Mesodermal cell (in vitro differentiated cells): ENCODE data around the gene DAAM1.

Experiments
- H3K27ac ChIP-seq: 2 replicates; pipeline ENCODE4 v1.7.0; 2013; ENCODE audit warnings: mild to moderate bottlenecking, low read depth, low read length, moderate library complexity; ENCODE audit not compliant: severe bottlenecking
- H3K36me3 ChIP-seq: 2 replicates; pipeline ENCODE4 v1.7.1; 2013; ENCODE audit warnings: mild to moderate bottlenecking, low read length, moderate library complexity; ENCODE audit not compliant: control insufficient read depth, insufficient read depth
- H3K4me1 ChIP-seq: one replicate; pipeline ENCODE4 v1.7.1; 2013; ENCODE audit warnings: mild to moderate bottlenecking, low read length; ENCODE audit not compliant: insufficient read depth, control insufficient read depth, poor library complexity, severe bottlenecking
- H3K4me3 ChIP-seq: 2 replicates; pipeline ENCODE4 v1.7.0; 2013; ENCODE audit warnings: low read length, control low read depth, mild to moderate bottlenecking; ENCODE audit not compliant: insufficient read depth, poor library complexity, severe bottlenecking; ENCODE audit errors: extremely low read depth
- H3K9me3 ChIP-seq: 2 replicates; pipeline ENCODE4 v1.7.1; 2013; ENCODE audit warnings: mild to moderate bottlenecking, low read length, moderate library complexity; ENCODE audit not compliant: control insufficient read depth
- WGBS, 2 experiments: methylation state at CpG; one replicate each; pipeline ENCODE4 v1.1.5; 2013; ENCODE audit warnings: missing lambda C conversion rate in 2 of 2; ENCODE audit not compliant: insufficient coverage in 2 of 2; 5-methylcytosine and 5-hydroxymethylcytosine counted together

DAAM1 gene

DNA sequence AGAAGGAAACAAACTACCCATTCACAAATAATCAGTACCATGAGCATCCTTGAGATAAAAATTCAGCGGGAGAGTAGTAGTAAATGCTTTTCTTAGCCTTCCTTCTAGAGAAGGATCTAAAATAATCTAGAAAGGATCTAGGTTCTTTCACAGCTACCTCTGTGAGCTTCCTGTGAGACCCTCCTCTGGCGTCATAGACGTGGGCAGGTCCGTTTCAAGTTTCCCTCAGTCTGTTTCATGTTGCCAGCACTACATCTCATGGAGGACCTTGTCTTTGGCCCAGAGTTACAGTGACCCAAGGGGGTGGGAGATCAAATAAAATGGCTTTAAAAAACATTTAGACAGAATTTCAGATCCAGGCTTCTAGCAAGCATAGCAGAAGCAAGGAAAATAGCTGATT lies 13.6 kb downstream of the DAAM1 start:
- no peak overlapping the region for H3K4me3 ChIP-seq
- H3K4me1 ChIP-seq, result peaks cover 11% of the 10 kb centered on the region
- no peaks in the 10 kb centered on the region for H3K9me3 ChIP-seq
- H3K27ac ChIP-seq, result no peak overlapping the region
- H3K36me3 ChIP-seq, result peaks cover 6% of the 10 kb centered on the region
- 83 to 90% methylated on average over 3 to 4 of the region's 4 CpGs for WGBS, 2 experiments

DNA sequence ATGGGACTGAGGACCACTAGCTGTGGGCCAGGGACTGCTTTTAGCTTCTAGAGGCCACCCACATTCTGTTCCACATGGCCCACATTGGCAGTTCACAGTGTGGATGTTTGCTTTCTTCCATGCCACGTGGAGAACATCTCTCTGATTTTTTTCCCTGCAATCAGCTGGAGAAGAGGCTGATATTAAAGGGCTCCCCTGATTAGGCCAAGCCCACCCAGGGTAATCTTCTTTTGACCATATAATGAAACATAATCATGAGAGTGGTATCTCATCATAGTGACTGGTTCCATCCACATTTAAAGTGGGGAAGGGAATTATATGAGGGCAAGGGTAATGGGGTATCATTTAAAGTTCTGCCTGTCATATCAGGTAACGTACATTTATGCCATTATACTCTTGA lies 15.8 kb downstream of the DAAM1 start:
- Histone ChIP-seq H3K4me3 (no peak overlapping the region), H3K27ac (no peak overlapping the region), H3K36me3 (peaks cover 2% of the 10 kb centered on the region), H3K4me1 (peaks cover 8% of the 10 kb centered on the region), H3K9me3 (no peaks in the 10 kb centered on the region)
- no CpG with 5 or more reads among the region's 2 CpGs for WGBS, 2 experiments

DNA sequence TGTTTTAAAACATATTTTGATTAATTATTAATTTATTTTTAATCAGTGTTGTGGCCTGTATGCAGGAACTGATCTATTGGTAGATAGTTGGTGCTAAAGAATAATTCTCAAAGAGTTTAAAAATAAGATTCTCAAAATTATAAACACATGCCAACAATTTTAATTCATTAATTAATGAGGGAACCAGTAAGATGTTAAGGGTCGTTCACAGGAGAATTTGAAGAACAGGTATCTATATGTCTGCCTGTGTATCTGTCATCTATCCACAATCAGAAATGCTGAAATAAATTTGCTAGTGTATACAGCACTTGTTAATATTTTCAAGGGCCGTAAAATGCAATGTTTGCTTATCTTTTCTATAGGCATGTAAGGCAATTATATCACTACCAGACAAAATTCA lies 18.4 kb downstream of the DAAM1 start:
- Histone ChIP-seq H3K27ac (no peak overlapping the region), H3K4me1 (peaks cover 11% of the 10 kb centered on the region), H3K36me3 (no peaks in the 10 kb centered on the region), H3K9me3 (no peaks in the 10 kb centered on the region), H3K4me3 (no peak overlapping the region)
- 100% methylated on average over 1 of the region's 2 CpGs; no CpG with 5 or more reads in 1 of the 2 experiments for WGBS, 2 experiments

DNA sequence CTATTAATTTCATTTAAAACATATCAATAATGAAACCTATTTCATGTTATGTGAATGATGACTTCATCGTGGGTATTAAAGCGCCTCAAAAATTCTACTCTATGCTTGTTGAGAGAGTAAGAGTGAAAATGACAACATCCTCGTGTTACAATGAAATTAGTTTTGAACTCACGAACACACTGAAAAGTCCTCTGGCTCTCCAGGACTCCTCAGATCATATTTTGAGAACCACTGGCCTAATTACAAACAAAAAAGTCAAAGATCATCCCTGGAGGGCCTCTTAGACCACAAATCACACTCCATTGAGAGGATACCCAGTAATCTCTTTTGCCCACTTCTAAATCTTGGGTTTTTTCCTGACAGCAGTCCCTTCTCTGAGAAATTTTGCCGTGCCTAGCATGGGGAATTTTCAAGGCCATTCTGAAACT lies 19.1 kb downstream of the DAAM1 start:
- no peaks in the 10 kb centered on the region for H3K9me3 ChIP-seq

DNA sequence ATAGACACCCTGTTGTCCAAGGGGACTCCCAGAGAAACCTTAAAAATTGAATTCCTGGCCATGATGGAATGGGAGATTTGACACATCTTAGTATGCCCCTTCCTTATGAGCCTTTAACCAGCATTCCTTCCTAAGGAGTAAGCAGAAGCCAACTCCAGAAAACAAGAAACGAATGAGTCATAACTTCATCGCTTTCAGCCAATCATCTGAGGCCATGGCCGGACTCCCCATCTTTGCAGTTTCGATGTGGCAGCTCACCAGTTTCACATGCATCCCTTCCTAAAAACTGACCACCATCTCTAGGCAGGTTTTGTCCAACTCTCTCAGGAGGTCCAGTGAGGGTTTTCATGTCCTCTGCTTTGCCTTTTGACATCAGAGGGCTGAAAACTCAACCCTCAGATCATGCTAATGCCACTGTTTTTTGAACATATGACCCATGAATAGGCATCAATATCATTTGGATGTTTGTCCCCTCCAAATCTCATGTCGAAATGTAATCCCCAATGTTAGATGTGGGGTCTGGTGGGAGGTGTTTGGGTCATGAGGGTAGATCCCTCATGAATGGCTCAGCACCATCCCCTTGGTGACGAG lies 19.9 kb downstream of the DAAM1 start:
- no peaks in the 10 kb centered on the region for H3K9me3 ChIP-seq
- WGBS, 2 experiments, result 92% methylated on average over 5 to 6 of the region's 6 CpGs
- H3K36me3 ChIP-seq, result no peaks in the 10 kb centered on the region
- peaks cover 22% of the 10 kb centered on the region for H3K4me1 ChIP-seq
- H3K27ac ChIP-seq, result peak overlapping the region; percentile 7
- no peak overlapping the region for H3K4me3 ChIP-seq

More for the DNA sequence above, 19.1 kb downstream of the DAAM1 start:
- H3K4me3 ChIP-seq, result no peak overlapping the region
- WGBS, 2 experiments, result 100% methylated on average over 2 of the region's 5 CpGs
- H3K4me1 ChIP-seq, result peaks cover 15% of the 10 kb centered on the region
- H3K36me3 ChIP-seq, result no peaks in the 10 kb centered on the region
- no peak overlapping the region for H3K27ac ChIP-seq

DNA sequence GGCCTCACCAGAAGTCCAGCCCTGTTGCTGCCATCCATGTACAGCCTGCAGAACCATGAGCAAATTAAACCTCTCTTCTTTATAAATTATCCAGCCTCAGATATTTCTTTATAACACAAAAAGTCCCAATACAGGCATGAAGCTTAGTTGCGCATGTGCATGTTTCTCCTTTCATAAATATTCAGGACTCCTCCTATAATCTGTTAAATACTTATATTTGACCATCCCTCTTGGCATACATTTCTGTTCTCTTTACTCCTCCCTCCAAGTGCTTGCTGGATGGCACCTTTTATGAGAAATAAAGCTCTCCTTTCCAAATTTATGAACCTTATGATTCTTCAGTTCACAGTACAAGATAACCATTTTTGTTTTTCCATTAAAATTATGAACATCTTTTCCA lies 20.5 kb downstream of the DAAM1 start:
- Histone ChIP-seq H3K4me3 (no peak overlapping the region), H3K36me3 (no peaks in the 10 kb centered on the region), H3K4me1 (peaks cover 23% of the 10 kb centered on the region), H3K27ac (no peak overlapping the region), H3K9me3 (no peaks in the 10 kb centered on the region)
- WGBS, 2 experiments, result 100% methylated on average over 1 of the region's 1 CpG

DNA sequence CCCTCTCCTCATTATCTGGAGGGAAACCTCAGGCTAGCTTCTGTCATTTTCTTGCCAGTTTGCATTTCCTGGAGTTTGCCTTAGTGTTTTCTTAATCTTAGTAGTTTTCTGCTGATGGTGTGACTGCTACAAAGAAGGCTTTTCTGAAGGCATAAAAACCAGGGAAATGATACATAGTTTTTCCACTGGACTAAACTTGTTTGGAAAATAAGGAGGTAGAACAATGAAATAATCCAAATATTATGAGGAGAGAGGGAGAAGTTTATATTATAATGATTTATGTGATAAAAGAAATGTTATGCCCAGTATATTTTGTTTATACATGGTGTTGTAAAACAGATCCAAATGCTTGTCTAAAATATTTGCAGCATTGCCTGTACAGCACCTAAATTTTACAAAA lies 22.2 kb downstream of the DAAM1 start:
- Histone ChIP-seq H3K4me1 (peaks cover 23% of the 10 kb centered on the region), H3K4me3 (no peak overlapping the region), H3K27ac (no peak overlapping the region), H3K36me3 (no peaks in the 10 kb centered on the region), H3K9me3 (no peaks in the 10 kb centered on the region)

DNA sequence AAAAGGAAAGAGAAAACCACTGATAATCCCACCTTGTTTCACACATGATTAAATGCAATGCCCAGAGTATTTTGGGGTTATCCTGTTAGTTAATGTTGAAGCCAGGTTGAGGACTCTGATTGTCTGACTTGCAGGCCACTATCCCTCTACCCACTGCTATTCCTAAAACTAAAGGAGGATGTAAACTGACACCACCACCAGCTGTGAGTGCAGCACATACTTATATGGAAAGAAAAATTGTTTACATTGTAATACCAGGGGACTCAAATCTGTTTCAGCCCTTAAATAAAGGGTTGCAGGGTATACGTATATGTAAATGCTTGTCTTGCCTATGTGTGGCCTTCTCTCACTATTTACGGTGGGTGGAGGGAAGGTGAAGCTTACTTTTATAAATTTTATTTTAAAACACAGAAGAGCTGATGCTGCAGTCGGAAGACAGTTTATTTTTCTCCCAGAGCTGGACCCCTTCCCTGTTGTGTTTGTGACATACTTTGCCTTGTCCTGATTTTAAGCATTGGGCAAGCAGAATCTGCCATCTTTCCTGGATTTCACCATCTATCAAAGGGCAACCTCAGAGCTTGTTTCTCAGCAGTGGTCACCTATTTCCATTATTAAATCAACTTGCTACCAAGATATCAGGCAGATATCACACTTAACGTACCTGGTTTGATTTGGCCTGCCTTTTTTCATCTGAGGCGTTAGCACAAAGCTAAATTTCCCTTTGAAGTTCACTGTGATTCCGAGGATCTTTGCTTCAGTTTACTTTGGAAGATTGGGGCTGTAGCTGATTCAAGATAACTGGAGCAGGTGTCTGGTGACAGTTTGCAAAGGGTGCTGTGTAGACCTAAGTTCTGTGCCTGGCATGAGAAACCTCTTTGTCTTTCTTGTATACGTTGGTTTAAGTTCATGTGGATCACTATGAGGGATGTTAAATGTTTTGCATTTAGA lies 25.2 kb downstream of the DAAM1 start:
- Histone ChIP-seq H3K9me3 (no peaks in the 10 kb centered on the region), H3K27ac (no peak overlapping the region), H3K4me1 (peaks cover 19% of the 10 kb centered on the region), H3K36me3 (no peaks in the 10 kb centered on the region), H3K4me3 (no peak overlapping the region)
- WGBS, 2 experiments, result 91 to 100% methylated on average over 4 to 5 of the region's 7 CpGs

DNA sequence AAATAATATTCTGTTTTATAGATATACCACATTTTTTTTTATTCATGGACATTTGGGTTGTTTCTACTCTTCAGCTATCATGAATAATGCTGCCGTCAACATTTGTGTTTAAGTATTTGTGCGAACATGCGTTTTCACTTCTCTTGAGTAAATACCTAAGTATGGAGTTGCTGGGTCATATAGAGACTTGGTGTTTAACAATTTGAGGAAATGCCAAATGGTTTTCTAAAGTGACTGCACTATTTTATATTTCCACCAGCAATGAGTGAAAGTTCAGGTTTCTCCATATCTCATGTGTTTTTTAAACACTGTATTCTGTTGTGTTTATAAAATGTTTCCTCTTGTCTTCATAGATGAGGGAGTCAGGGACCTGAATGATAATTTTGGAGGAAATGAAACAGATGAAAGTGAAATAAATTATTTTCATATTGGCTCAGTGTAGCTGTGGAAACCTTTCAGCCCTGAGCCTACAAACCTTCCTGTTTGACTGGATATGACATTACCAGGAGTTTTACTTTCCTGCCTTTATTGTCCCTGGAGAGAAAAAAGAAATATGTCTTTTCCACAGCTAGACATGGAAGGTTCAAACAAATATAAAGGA lies 26.3 kb downstream of the DAAM1 start:
- Histone ChIP-seq H3K27ac (no peak overlapping the region), H3K4me1 (peaks cover 18% of the 10 kb centered on the region), H3K4me3 (no peak overlapping the region), H3K9me3 (no peaks in the 10 kb centered on the region), H3K36me3 (no peaks in the 10 kb centered on the region)
- 100% methylated on average over 2 of the region's 3 CpGs; no CpG with 5 or more reads in 1 of the 2 experiments for WGBS, 2 experiments

DNA sequence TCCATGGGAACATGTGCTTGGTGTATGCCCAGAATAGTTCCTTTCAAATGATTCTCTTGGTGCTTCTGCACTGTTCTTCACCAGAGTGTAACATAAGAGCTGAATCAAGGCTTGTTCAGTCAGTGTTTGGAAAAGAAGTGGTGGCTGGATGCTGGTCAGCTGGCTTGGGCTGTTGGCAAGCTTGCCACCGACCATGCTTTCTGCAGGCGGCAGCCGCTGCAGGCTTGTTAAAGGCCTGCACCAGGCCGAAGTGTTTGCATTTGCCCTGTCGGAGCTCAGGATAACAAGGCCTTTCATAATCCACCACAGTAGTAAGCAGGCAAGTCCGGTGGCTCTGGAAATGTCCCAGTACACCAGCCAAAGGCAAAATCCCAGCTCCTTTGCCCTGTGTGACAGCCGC lies 26.9 kb downstream of the DAAM1 start:
- H3K4me3 ChIP-seq, result no peak overlapping the region
- WGBS, 2 experiments, result 90 to 92% methylated on average over 5 to 6 of the region's 7 CpGs
- no peak overlapping the region for H3K27ac ChIP-seq
- H3K9me3 ChIP-seq, result no peaks in the 10 kb centered on the region
- H3K4me1 ChIP-seq, result peaks cover 18% of the 10 kb centered on the region
- peaks cover 1% of the 10 kb centered on the region for H3K36me3 ChIP-seq
